K562 (cell line): ENCODE results near the gene CEP350. TPM values are rescaled to one million over a fixed set of nuclear protein-coding genes. Genes with fewer than 3 reads are reported as not detected.

Source experiments
- ATF1 ChIP-seq, 2 experiments: fragments of 450-650 bp in 1 of 2; IDR thresholded peaks; 2 replicates each; pipeline ENCODE4 v1.6.1; 2016; ENCODE audit warnings: missing compliant biosample characterization in 1 of 2, missing genetic modification characterization in 1 of 2
- CBFA2T2 ChIP-seq: fragments of 450-650 bp; conservative IDR thresholded peaks from 2 replicates; pipeline ENCODE4 v1.6.1; 2017; ENCODE audit warnings: mild to moderate bottlenecking
- CHD2 ChIP-seq: IDR thresholded peaks from 2 replicates; pipeline ENCODE4 v1.6.1; 2011; ENCODE audit warnings: low read depth, low read length
- CREB1 ChIP-seq, 2 experiments: sonication (generic) in 1 of 2; formaldehyde crosslinking in 1 of 2; IDR thresholded peaks; 2 replicates each; pipeline versions ENCODE4 v1.6.1 to v1.8.0; 2012 to 2022; ENCODE audit warnings: inconsistent platforms in 1 of 2, mild to moderate bottlenecking in 1 of 2, missing genetic modification reagents in 1 of 2, moderate library complexity in 1 of 2
- KDM1A ChIP-seq, 2 experiments: fragments of 450-650 bp; IDR thresholded peaks; 2 replicates each; pipeline ENCODE4 v1.6.1; 2016; ENCODE audit warnings: mild to moderate bottlenecking in 2 of 2
- MEF2D ChIP-seq: conservative IDR thresholded peaks from 2 replicates; pipeline ENCODE4 v1.6.1; 2016; ENCODE audit warnings: low read depth, missing genetic modification characterization, missing compliant biosample characterization
- NFATC3 ChIP-seq: fragments of 450-650 bp; IDR thresholded peaks from 2 replicates; pipeline ENCODE4 v1.6.1; 2017; ENCODE audit warnings: mild to moderate bottlenecking
- NR4A1 ChIP-seq, 2 experiments: fragments of 250-450 bp in 1 of 2; fragments of 450-650 bp in 1 of 2; sonication (Bioruptor Pico) in 1 of 2; IDR thresholded peaks; 2 replicates each; pipeline versions ENCODE4 v1.4.0 to v1.6.1; 2016 to 2020; ENCODE audit warnings: mild to moderate bottlenecking in 2 of 2, missing compliant biosample characterization in 1 of 2, missing genetic modification characterization in 1 of 2, moderate library complexity in 1 of 2
- SIX5 ChIP-seq, 2 experiments: IDR thresholded peaks; 2 replicates each; pipeline ENCODE4 v1.6.1; 2011; ENCODE audit warnings: low read length in 2 of 2, borderline replicate concordance in 1 of 2, low read depth in 1 of 2, mild to moderate bottlenecking in 1 of 2, moderate library complexity in 1 of 2; ENCODE audit not compliant: insufficient read depth in 1 of 2
- polyA plus RNA-seq, 8 experiments: library from polyadenylated mRNA; depleted of rRNA in 4 of 8; stranded (reverse) in 5 of 8; unstranded in 3 of 8; fragments of >200 nt; fragmentation: Nextera tagmentation in 2 of 8; fragmentation: Illumina TruSeq in 1 of 8; extraction: Ambion mirVana in 2 of 8; extraction: Trizol in 1 of 8; gene quantifications; 2 replicates each; pipeline versions ENCODE4 v1.2.1 to v1.2.3, GENCODE V29; 2011 to 2014; ENCODE audit warnings: inconsistent platforms in 1 of 8, missing spikeins in 1 of 8
- total RNA-seq, 7 experiments: library from RNA; depleted of rRNA in 6 of 7; stranded (reverse); fragments of >200 nt in 6 of 7; fragmentation: Illumina TruSeq in 2 of 7; extraction: Trizol in 2 of 7; gene quantifications; 2 replicates each; pipeline versions ENCODE4 v1.2.1 to v1.2.3, GENCODE V29; 2011 to 2021; ENCODE audit warnings: low replicate concordance in 1 of 7
- TF ChIP-seq, protein P1 (sequence below): sonication (generic); formaldehyde crosslinking; IDR thresholded peaks from 2 replicates; pipeline ENCODE4 v1.8.0; 2022; ENCODE audit warnings: mild to moderate bottlenecking, missing genetic modification reagents
- TF ChIP-seq, protein P2 (sequence below), 2 experiments: fragments of 450-650 bp; conservative IDR thresholded peaks; 2 replicates each; pipeline ENCODE4 v1.6.1; 2017; ENCODE audit warnings: mild to moderate bottlenecking in 2 of 2, moderate library complexity in 2 of 2
- TF ChIP-seq, protein P3 (sequence below), 2 experiments: fragments of 450-650 bp; IDR thresholded peaks; 2 replicates each; pipeline ENCODE4 v1.6.1; 2016
- TF ChIP-seq, protein P4 (sequence below): fragments of 450-650 bp; IDR thresholded peaks from 2 replicates; pipeline ENCODE4 v1.6.1; 2014; ENCODE audit warnings: low read depth, mild to moderate bottlenecking, moderate library complexity, borderline replicate concordance
- TF ChIP-seq, protein P5 (sequence below): fragments of 250-450 bp; sonication (Bioruptor Pico); IDR thresholded peaks from 2 replicates; pipeline ENCODE4 v1.8.0; 2022; ENCODE audit warnings: inconsistent platforms, mild to moderate bottlenecking, moderate library complexity, borderline replicate concordance

CEP350 gene
- total and polyA plus RNA-seq, 9 of the 15 experiments (the other 6 are each of a cell fraction or from before 2014, with no cell fraction given), result 8.3 to 64.3 (median 28.0) TPM

DNA sequence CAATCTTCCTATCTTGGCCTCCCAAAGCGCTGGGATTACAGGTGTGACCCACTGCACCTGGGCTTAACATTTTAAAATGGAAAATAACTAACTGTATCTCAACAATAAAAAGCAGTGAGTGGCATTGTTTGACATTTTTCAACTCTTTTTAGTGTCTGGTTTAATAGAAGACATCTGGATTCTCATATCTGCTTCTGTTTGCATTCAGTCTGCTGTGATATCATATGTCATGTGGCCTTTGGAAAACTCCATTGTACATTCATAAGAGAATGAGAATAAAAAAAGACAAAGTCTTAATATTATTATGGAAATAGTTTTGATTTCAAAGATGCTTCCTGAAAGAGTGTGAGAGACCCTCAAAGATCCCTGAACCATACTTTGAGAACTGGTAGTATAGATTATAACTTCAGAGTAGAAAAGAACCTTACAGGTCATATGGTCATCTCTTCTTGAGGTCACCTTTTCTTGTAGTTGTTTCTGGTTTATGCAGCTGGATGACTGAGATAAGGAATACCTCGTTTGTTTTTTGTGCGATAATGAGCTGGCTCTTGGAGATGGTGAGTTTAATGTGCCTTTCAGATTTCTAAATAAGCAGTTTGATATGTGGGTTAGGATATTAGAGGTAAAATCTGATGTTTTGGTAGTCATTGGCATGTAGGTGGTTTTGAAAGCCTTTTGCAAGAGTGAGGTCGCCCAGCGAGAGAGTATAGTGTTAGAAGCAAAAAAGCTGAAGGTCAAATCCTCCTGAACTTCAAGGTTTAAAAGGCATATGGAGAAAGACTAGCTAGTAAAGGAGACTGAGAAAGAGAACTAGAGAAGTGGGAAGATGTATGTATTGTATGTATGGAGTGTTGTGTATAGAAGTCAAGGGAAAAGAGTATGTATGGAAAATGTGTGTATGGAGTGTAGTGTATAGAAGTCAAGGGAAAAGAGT lies 17.2 kb downstream of the CEP350 start (continued):
- TF ChIP-seq, protein P1, sequence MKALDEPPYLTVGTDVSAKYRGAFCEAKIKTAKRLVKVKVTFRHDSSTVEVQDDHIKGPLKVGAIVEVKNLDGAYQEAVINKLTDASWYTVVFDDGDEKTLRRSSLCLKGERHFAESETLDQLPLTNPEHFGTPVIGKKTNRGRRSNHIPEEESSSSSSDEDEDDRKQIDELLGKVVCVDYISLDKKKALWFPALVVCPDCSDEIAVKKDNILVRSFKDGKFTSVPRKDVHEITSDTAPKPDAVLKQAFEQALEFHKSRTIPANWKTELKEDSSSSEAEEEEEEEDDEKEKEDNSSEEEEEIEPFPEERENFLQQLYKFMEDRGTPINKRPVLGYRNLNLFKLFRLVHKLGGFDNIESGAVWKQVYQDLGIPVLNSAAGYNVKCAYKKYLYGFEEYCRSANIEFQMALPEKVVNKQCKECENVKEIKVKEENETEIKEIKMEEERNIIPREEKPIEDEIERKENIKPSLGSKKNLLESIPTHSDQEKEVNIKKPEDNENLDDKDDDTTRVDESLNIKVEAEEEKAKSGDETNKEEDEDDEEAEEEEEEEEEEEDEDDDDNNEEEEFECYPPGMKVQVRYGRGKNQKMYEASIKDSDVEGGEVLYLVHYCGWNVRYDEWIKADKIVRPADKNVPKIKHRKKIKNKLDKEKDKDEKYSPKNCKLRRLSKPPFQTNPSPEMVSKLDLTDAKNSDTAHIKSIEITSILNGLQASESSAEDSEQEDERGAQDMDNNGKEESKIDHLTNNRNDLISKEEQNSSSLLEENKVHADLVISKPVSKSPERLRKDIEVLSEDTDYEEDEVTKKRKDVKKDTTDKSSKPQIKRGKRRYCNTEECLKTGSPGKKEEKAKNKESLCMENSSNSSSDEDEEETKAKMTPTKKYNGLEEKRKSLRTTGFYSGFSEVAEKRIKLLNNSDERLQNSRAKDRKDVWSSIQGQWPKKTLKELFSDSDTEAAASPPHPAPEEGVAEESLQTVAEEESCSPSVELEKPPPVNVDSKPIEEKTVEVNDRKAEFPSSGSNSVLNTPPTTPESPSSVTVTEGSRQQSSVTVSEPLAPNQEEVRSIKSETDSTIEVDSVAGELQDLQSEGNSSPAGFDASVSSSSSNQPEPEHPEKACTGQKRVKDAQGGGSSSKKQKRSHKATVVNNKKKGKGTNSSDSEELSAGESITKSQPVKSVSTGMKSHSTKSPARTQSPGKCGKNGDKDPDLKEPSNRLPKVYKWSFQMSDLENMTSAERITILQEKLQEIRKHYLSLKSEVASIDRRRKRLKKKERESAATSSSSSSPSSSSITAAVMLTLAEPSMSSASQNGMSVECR (CRISPR knock-in tag), result no peak
- TF ChIP-seq KDM1A (IDR thresholded peaks at IDR 0.05) (peak; percentile 100), CREB1 (IDR thresholded peaks at IDR 0.05) (peak; percentile 65; the same call in 1 of the 2 replicates), CREB1 (CRISPR knock-in tag; IDR thresholded peaks at IDR 0.05) (no peak), MEF2D (tag) (peak; percentile 66; the same call in 1 of the 2 replicates), CHD2 (no peak), SIX5 (IDR thresholded peaks at IDR 0.05; ENCODE audit: borderline replicate concordance in 1 of 2, insufficient read depth in 1 of 2, low read depth in 1 of 2, low read length in 2 of 2) (no peak), CBFA2T2 (peak; percentile 98), NR4A1 (CRISPR knock-in tag; IDR thresholded peaks at IDR 0.05) (no peak), NR4A1 (tag; IDR thresholded peaks at IDR 0.05) (peak; percentile 55; the same call in 1 of the 2 replicates), NFATC3 (peak; percentile 64; the same call in 1 of the 2 replicates), ATF1 (CRISPR knock-in tag; IDR thresholded peaks at IDR 0.05) (no peak), ATF1 (tag; IDR thresholded peaks at IDR 0.05) (peak; percentile 27; the same call in 1 of the 2 replicates)
- TF ChIP-seq, protein P2, sequence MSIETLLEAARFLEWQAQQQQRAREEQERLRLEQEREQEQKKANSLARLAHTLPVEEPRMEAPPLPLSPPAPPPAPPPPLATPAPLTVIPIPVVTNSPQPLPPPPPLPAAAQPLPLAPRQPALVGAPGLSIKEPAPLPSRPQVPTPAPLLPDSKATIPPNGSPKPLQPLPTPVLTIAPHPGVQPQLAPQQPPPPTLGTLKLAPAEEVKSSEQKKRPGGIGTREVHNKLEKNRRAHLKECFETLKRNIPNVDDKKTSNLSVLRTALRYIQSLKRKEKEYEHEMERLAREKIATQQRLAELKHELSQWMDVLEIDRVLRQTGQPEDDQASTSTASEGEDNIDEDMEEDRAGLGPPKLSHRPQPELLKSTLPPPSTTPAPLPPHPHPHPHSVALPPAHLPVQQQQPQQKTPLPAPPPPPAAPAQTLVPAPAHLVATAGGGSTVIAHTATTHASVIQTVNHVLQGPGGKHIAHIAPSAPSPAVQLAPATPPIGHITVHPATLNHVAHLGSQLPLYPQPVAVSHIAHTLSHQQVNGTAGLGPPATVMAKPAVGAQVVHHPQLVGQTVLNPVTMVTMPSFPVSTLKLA (conservative IDR thresholded peaks at IDR 0.05), result peak in 1 of 2 experiments; percentile 64; a peak in 3 of 4 replicates
- TF ChIP-seq, protein P3, sequence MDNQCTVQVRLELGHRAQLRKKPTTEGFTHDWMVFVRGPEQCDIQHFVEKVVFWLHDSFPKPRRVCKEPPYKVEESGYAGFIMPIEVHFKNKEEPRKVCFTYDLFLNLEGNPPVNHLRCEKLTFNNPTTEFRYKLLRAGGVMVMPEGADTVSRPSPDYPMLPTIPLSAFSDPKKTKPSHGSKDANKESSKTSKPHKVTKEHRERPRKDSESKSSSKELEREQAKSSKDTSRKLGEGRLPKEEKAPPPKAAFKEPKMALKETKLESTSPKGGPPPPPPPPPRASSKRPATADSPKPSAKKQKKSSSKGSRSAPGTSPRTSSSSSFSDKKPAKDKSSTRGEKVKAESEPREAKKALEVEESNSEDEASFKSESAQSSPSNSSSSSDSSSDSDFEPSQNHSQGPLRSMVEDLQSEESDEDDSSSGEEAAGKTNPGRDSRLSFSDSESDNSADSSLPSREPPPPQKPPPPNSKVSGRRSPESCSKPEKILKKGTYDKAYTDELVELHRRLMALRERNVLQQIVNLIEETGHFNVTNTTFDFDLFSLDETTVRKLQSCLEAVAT (IDR thresholded peaks at IDR 0.05), result peak; percentile 21 to 75; a peak in 2 of 4 replicates
- TF ChIP-seq, protein P4, sequence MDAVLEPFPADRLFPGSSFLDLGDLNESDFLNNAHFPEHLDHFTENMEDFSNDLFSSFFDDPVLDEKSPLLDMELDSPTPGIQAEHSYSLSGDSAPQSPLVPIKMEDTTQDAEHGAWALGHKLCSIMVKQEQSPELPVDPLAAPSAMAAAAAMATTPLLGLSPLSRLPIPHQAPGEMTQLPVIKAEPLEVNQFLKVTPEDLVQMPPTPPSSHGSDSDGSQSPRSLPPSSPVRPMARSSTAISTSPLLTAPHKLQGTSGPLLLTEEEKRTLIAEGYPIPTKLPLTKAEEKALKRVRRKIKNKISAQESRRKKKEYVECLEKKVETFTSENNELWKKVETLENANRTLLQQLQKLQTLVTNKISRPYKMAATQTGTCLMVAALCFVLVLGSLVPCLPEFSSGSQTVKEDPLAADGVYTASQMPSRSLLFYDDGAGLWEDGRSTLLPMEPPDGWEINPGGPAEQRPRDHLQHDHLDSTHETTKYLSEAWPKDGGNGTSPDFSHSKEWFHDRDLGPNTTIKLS, result 0 out of 2 replicates have a peak, but pooled peaks have one; percentile 31
- TF ChIP-seq, protein P5, sequence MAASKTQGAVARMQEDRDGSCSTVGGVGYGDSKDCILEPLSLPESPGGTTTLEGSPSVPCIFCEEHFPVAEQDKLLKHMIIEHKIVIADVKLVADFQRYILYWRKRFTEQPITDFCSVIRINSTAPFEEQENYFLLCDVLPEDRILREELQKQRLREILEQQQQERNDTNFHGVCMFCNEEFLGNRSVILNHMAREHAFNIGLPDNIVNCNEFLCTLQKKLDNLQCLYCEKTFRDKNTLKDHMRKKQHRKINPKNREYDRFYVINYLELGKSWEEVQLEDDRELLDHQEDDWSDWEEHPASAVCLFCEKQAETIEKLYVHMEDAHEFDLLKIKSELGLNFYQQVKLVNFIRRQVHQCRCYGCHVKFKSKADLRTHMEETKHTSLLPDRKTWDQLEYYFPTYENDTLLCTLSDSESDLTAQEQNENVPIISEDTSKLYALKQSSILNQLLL (CRISPR knock-in tag), result no peak
